Head of caudate nucleus (tissue), 42 donors: ENCODE results near the gene CPED1.

Source experiments
- DNase-seq, 42 donors: peaks; one replicate each; pipeline versions ENCODE4 v3.0.0 to v3.0.0-alpha.2; 2020 to 2021; ENCODE audit warnings: mixed read lengths in 7 of 42
- intact Hi-C: fragments of 100-400 bp; cut with DNase I; formaldehyde crosslinking; loops from one replicate; pipeline ENCODE4 v1.15.0; 2022

The CPED1 gene

DNA sequence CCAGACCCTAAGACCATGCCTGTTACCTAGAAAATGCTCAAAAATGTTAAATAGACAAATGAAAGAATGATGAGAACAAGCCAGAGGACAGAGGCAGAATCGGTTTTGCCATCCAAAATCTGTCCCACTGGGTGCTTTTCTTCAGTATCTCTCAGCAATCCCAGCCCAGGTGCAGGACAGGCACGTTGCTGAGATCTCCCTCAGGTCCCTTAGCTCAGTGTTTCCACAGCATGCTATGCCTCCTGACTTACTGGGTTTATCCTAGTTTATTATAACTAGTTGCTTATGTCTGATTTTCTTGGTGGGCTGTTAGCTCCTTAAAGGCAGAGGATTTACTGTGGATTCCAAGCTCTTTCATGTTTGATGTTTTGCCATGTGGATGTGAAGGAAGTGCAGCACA, 20.3 kb downstream of the CPED1 start:
- intact Hi-C loops: no loop called here
- no peak for DNase-seq

DNA sequence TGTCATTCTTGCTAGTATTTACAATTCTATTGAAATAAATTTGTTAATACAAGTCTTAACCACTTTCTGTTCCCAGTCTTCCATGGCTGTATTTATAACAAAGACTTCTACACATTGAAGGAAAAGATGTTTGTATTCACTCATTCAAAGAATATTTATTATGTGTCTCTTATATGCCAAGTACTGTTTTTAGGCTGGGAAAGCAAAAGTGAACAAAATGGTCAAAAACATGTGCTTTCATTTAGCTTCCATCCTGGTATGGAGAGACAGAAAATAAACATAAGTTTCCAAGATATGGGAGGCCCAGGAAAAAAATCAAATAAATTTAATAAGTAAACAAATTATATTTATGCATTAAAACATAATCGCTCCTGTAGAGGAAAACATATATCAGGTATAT, 22.9 kb downstream of the CPED1 start:
- intact Hi-C loops: no loop called here
- DNase-seq: no peak

DNA sequence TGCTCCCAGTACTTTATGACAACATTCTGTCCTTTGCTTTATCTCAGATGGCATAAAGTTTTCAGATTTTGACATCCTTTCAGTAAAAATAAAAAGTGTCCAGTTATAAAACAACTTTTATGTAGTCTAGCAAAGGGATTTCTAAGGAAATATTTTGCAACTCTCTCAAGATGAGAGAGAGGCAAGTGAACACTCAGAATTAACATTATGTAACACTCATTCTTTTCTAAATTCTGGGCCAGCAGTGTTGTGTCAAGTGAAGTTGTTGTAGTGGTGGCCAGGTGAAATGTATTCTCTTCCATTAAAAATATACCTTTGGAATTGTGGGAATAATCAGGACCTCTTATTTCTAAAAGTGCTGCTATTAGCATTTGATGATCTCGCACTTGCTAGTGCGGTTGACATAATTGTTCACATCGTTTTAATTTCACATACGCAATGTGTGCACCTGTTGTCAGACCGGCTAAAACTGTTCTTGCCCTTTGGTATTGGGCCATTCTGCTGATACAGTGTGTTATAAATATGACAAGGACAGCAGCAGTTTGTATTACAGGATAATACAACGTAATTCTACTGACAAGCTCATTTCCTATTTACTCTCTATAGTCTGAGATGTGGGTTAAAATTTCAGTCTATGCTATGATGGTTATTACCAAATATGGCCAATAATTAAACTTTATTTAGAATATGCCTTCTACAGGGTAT, 23.8 kb downstream of the CPED1 start:
- no peak for DNase-seq
- intact Hi-C loops: no loop called here

DNA sequence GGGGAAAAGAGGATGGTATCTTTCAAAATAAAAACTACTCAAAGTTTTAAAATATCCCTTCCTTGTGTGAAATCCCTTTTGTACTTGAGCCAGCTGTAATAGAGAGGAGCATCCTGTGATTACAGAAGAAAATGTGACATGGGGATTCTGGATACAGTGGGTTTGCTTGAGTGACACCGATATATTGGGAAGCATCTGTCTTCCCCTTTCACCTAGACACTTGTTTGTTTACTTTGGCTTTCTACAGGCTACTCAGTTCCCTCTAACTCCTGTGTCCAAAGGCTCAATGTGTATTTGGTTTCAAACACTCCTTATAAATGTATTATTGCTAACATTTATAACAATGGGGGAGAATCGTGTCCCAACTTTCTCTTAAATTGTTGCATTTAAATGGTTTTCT, 24.4 kb downstream of the CPED1 start:
- intact Hi-C loops: no loop called here
- no peak for DNase-seq

DNA sequence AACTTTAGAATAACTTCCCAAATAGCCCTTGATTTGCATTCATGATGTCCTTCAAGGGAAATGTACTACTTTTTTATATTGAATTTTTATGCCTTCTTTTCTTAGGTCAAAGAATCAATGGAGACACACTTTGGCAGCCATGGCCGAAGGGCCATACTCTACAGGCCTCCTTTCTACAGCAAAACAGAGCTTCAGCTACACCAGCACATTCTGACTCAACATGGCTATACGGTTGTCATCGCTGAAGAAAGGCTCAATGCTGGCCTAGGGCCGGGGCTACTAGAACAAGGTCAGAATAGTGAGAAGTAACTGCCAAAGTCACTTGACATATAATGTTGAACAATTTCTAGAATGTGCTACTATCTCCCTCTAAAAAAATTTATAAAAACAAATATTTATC, 27.0 kb downstream of the CPED1 start:
- DNase-seq: no peak
- intact Hi-C loops: no loop called here

DNA sequence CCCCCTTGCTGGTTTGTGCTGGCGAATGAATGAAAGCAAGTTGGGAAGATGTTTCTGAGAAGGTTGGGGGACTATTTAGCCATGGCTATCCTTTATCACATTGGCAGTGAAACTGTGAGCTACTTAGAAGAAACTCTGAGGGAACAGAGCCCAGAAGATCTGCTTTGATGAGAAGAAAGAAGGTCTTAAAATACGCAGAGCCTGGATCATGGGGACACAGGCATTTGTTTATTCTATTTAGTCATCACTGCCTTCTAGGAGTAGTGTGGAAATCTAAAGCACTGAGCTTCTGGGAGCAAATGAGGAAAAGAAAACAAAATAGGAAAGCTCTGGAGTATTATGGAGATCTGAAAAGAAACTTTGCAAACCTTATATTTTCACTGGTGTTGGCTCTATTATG, 28.5 kb downstream of the CPED1 start:
- intact Hi-C loops: no loop called here
- no peak for DNase-seq

DNA sequence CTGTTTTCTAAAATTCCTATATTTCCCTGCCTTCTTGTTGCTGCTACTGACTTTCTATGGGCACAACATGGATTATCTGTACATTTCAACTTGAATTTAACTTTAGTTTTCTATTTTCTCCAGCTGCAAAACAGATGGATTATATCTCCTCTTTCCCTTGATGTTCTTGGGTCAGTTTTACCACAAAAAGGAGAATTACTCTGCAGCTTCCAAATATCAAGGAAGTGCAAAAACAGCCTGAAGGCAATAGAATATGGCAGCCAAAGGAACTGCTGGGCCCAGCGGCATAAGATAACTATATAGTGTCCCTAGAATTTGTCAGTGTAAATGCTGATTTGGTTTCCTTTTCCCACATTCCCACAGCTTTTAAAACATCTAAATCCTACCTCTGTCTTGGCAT, 29.1 kb downstream of the CPED1 start:
- no peak for DNase-seq
- intact Hi-C loops: no loop called here

DNA sequence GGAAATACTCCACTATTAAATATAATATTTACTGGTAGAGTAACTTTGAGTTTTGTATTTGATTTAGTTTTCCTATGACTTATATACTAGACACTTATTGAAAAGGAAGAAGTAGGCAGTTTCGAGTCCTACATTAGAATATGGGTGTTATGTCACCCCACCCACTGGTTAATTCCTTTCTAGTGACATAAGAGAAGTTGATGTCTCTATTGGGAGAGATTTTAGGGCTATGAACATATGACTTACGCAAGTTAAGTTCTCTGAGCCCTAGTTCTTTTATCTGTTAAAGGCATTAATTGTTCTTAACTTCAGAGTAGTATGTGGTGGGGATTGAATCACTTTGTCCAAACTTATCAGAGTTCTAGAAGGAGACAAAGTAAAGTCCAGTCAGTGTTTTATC, 30.5 kb downstream of the CPED1 start:
- no peak for DNase-seq
- intact Hi-C loops: no loop called here

DNA sequence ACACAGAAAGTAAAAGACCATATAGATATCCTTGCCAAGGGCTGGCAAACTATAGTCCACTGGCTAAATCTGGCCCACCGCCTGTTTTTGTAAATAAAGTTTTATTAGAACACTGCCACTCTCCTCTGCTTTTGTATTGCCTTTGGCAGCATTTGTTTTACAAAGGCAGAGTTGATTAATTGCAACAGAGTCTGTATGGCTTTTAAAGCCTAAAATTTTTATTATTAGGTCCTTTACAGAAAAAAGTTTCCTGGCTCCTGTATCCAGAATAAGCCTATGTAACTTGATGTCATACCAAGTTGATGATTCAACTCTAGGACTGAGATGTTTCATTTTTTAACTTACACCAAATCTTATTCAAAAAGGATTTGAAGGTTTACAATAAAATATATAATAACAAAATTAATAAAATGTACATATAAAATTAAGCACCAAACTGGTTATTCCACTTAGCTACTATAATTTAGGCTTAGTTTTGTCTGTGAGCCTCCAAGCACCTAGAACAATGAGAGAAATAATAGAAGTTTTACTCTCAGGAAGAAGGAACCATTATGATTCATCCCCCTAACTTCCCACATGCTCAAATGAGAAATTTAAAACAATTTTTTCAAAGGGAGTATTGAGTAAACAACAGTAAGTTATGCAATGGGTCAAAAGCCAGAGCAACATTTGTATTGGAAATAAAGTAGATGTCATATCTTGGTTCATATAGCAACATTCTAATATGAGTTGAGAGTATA, 31.9 kb downstream of the CPED1 start:
- intact Hi-C loops: no loop called here
- no peak for DNase-seq

DNA sequence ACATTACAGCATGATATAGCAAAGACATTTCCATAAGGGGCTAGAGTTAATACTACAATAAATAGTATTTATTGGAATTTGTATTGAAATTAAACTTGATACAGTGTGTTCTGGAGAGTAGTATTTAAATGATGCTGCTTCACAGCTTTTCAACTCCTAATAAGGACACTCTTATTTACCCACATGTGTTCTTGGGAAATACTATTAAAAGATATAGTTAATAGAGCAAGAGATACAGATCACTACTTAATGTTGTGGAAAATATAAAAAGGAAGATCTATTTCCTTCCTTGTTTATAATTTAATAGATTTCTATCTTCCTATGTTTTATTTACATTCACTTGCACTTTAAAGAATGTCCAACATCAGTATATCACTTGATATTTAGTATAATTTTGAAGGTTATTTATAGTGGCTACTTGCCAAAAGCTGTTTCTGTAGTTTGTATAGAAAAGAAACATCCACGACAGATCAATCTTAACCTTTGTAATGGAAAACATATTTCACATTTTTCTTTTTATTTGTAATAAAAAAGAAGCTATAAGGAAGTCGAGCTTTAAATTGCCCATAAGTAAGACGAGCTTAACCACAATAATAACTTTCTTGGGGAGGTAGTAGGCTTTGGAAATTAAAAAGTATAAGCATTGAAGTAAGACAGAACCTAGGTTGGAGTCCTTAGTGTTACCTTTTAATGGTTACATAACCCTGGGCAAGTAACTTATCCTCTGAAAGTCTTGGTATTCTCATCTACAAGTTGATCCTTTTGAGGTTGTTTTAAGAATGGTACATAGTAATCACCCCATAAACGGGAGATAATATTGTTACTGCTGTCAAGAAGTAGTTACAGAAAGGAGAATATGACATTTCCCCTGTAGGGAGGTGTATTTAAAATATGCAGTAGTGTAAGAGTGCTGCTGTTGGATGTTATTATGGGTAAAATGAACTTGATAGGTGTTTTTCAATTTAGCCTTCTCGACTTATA, 32.8 kb downstream of the CPED1 start:
- intact Hi-C loops: no loop called here
- DNase-seq: no peak

DNA sequence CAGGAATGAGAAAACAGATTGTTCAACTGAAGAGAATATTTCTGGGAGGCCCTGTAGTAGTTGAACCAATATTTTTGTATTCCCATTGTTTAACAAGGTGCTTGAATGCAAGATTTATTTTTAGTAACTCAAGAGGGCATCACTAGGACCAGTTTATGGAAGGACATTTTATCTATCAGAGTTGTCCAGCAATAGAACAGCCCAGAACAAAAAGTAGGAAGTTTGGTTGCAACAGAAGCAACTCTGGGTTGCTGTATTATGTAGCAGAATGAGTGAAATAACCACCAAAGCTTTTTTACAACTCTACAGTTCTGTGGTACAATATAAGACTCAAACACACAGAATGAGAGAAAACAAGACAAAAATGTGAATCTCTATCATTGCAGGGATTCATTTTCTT, 34.7 kb downstream of the CPED1 start:
- DNase-seq: no peak
- intact Hi-C loops: no loop called here

DNA sequence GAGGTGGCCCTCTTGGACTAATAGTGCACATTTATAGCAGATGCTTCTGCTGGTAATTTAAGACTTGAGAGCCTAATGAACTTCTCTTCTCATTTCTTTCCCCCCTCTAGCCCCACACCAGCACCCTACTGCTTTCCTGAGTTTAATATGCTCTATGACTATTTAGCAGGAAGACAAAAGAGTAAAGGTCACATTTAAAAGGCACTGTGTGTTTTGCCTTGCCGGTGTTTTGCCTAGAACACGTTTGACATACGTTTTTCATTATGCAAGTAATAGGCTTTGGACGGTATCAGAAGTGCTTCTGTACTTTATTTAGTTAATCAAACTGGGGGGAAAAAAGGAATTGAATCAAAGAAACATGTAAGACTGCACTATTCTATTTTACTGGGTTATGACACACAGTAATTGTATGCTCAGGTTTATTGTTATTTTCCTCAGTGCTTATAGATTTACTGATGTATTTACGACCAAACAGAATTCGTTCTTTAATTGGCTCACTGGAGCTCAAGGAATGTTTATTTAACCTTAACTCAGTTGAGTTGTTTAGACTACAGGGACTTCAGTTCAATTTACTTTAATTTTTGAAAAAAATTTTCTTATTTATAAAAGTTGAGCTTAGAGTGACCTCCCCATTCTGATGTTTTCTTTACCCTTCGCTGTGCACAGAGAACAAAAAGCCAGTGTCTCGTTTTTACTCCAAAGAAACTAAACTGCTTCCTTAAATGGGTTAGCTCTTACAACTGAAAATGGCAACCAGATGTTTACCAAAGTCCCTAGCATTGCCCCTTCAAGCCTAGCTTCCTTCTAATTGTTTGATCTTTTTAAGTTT, 35.4 kb downstream of the CPED1 start:
- no peak for DNase-seq
- intact Hi-C loops: no loop called here

DNA sequence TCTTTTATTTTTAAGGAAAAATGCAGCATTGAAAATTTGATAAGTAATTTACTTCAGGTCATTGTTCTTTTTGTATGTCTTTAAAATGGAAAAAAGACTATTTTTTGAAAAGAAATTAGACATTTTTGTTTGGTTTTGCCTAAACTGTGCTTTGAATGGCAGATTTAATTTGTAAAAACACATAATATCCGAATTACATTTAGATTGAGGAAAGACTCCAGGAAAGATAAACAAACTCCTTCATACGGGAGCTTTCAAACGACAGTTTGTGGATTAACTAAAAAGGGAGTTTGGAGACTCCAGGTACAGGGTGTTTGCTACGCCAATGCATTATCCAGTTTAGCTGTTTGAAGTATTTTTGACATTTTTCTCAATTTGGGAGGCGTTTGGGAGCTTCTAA, 36.1 kb downstream of the CPED1 start:
- DNase-seq: no peak
- intact Hi-C loops: no loop called here

DNA sequence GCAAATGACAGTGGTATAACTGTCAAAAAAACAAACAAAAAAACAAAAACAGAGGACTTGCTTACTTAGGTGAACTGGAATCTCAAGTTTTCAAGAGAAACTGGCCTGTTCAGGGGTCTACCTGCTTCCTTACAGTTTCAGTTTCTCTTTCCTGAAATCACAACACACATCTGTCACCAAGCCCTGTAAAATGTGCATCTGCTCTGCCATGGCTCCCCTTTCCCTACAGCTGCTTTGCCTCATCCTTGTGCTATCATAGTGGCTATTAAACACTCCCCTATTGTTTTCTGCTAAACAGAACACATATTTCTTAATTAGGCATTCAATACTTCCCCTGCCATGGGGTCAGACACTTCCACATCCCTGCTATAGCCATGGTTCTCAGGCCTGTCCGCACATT, 37.6 kb downstream of the CPED1 start:
- no peak for DNase-seq
- intact Hi-C loops: no loop called here

DNA sequence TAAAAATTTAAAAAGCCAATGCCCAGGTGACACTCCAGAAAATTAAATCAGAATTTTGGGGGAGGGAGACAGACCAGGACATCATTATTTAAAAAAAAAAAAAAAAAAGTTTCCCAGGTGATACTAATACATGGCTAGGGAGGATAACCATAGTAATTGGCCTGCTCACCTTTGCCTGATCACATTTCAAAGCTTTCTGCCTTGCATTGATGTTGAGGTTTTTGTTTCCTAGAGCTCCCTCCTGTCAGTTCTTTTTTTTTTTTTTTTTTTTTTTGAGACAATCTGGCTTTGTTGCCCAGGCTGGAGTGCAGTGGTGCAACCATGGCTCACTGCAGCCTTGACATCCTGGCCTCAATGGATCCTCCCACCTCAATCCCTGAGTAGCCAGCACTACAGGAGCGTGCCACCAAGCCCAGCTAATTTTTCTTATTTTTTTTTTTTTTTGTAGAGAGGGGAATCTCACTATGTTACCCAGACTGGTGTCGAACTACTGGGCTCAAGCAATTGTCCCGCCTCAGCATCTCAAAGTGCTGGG, 38.1 kb downstream of the CPED1 start:
- intact Hi-C loops: no loop called here

DNA sequence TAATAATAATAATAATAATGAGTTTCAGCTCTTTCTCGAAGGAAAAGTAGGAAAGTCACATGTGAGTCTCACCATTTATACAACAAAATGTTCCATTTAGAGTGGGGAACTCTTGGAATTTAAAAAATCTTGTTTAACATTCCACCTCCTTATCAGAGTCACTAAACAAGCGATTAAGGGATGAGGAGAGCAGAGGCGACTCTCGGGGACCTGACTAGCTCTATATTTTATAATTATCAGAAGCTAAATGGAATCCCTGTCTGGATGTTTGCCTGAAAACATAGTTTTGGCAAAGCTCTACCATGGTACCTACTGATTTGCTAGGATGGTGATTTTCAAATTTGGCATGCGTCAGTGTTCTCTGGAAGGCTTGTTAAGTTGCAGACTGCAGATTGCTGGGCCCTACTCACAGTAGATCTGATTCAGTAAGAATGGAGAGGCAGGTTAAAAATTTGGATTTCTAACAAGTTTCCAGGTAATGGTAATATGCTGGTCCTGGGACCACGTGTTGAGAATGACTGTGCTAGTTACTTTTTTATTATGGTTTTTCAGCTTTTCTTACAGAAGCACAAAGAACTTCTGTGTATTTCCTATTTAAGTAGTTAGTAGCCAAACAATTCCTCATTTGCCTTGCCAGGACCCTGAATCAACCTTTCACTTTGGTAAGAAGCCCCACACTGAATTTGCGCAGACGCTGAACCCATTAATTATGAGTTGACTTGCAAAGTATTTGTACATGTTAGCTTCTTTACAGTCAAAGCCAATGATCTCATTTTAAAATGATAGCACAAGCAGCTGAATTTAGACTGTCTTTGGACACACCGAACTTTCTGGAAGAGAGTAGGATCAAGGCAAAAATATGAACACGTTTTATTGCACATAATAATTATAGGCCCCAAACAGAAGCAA, 39.5 kb downstream of the CPED1 start:
- intact Hi-C loops: no loop called here
- no peak for DNase-seq

More for the DNA sequence above, 38.1 kb downstream of the CPED1 start:
- DNase-seq: no peak

DNA sequence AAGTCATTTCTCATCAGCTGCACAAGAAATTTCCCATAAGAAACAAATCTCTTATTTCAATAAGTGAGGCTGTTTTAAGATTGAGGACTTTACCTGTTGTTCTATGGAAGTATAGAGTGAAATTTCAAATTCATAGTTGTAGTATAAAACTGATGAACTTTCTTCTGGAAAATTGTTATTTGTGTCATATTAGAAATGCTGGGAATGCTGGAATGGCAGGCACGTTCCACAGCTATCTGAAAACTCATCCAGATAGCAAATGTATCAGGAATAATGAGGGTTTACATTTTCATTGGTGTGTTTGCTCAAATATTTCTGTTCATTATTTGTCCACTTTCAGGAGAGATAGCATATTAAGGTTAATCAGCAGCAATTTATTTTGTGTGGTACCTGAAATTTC, 40.8 kb downstream of the CPED1 start:
- DNase-seq: no peak
- intact Hi-C loops: no loop called here

DNA sequence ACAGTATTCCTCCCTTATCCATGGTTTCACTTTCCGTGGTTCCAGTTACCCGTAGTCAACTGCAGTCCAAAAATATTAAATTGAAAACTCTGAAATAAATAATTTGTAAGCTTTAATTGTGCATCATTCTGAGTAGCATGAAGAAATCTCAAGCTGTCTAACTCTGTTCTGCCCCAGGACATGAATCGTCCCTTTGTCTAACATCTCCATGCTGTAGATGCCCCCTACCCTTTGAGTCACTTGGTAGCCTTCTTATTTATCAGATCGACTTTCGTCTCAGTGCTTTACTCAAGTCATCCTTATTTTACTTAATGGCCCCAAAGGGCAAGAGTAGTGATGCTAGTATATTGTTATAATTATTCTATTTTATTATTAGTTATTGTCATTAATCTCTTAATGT, 41.8 kb downstream of the CPED1 start:
- no peak for DNase-seq
- intact Hi-C loops: no loop called here
